ENCODE results near the gene TIFAB.

TIFAB gene

GRCh38 chr5:135461481-135462151 is 9.5 kb upstream of the TIFAB start:
- DNase-seq (ENCODE audit: low read depth in 1 of 2, low spot score in 1 of 2), result no peak
- no peak for TF ChIP-seq JUND (IDR thresholded peaks at IDR 0.05; ENCODE audit: low read depth)
- in situ Hi-C loops (cut with HindIII; ENCODE audit: low pct_unique_long_range_greater_than_20kb, low sequenced_read_pairs), result no loop called here

GRCh38 chr5:135460246-135461033 is 8.3 kb upstream of the TIFAB start:
- TF ChIP-seq JUND (IDR thresholded peaks at IDR 0.05; ENCODE audit: low read depth), result no peak
- no peak for DNase-seq (ENCODE audit: low read depth in 1 of 2, low spot score in 1 of 2)
- in situ Hi-C loops (cut with HindIII; ENCODE audit: low pct_unique_long_range_greater_than_20kb, low sequenced_read_pairs), result no loop called here

- no peak for TF ChIP-seq JUND (IDR thresholded peaks at IDR 0.05; ENCODE audit: low read depth)
- in situ Hi-C loops (cut with HindIII; ENCODE audit: low pct_unique_long_range_greater_than_20kb, low sequenced_read_pairs), result no loop called here
- peak in 1 of 2 experiments; percentile 9 for DNase-seq (ENCODE audit: low read depth in 1 of 2, low spot score in 1 of 2)
Measured at GRCh38 chr5:135458921-135459331, 6.8 kb upstream of the TIFAB start.

GRCh38 chr5:135458356-135458755 is 6.2 kb upstream of the TIFAB start:
- TF ChIP-seq JUND (IDR thresholded peaks at IDR 0.05; ENCODE audit: low read depth), result no peak
- in situ Hi-C loops (cut with HindIII; ENCODE audit: low pct_unique_long_range_greater_than_20kb, low sequenced_read_pairs), result no loop called here
- no peak for DNase-seq (ENCODE audit: low read depth in 1 of 2, low spot score in 1 of 2)

- peak; percentile 79 for DNase-seq (ENCODE audit: low read depth in 1 of 2, low spot score in 1 of 2)
- in situ Hi-C loops (cut with HindIII; ENCODE audit: low pct_unique_long_range_greater_than_20kb, low sequenced_read_pairs), result no loop called here
- TF ChIP-seq JUND (IDR thresholded peaks at IDR 0.05; ENCODE audit: low read depth), result no peak
Measured at GRCh38 chr5:135457424-135458071, 5.4 kb upstream of the TIFAB start.

- no peak for DNase-seq (ENCODE audit: low read depth in 1 of 2, low spot score in 1 of 2)
- in situ Hi-C loops (cut with HindIII; ENCODE audit: low pct_unique_long_range_greater_than_20kb, low sequenced_read_pairs), result no loop called here
- no peak for TF ChIP-seq JUND (IDR thresholded peaks at IDR 0.05; ENCODE audit: low read depth)
Measured at GRCh38 chr5:135456238-135457099, 4.3 kb upstream of the TIFAB start.

GRCh38 chr5:135455876-135456237 is 3.7 kb upstream of the TIFAB start:
- no peak for DNase-seq (ENCODE audit: low read depth in 1 of 2, low spot score in 1 of 2)
- TF ChIP-seq JUND (IDR thresholded peaks at IDR 0.05; ENCODE audit: low read depth), result no peak
- in situ Hi-C loops (cut with HindIII; ENCODE audit: low pct_unique_long_range_greater_than_20kb, low sequenced_read_pairs), result no loop called here

- in situ Hi-C loops (cut with HindIII; ENCODE audit: low pct_unique_long_range_greater_than_20kb, low sequenced_read_pairs), result no loop called here
- TF ChIP-seq JUND (IDR thresholded peaks at IDR 0.05; ENCODE audit: low read depth), result no peak
- DNase-seq (ENCODE audit: low read depth in 1 of 2, low spot score in 1 of 2), result no peak
Measured at GRCh38 chr5:135454946-135455345, 2.8 kb upstream of the TIFAB start.

- no peak for DNase-seq (ENCODE audit: low read depth in 1 of 2, low spot score in 1 of 2)
- in situ Hi-C loops (cut with HindIII; ENCODE audit: low pct_unique_long_range_greater_than_20kb, low sequenced_read_pairs), result no loop called here
- no peak for TF ChIP-seq JUND (IDR thresholded peaks at IDR 0.05; ENCODE audit: low read depth)
Measured at GRCh38 chr5:135453613-135454012, 1.5 kb upstream of the TIFAB start.

GRCh38 chr5:135451581-135452320 is 400 bp downstream of the TIFAB start:
- no peak for TF ChIP-seq JUND (IDR thresholded peaks at IDR 0.05; ENCODE audit: low read depth)
- no peak for DNase-seq (ENCODE audit: low read depth in 1 of 2, low spot score in 1 of 2)
- in situ Hi-C loops (cut with HindIII; ENCODE audit: low pct_unique_long_range_greater_than_20kb, low sequenced_read_pairs), result no loop called here

- no peak for DNase-seq (ENCODE audit: low read depth in 1 of 2, low spot score in 1 of 2)
- in situ Hi-C loops (cut with HindIII; ENCODE audit: low pct_unique_long_range_greater_than_20kb, low sequenced_read_pairs), result no loop called here
Measured at GRCh38 chr5:135450952-135451351, 1.2 kb downstream of the TIFAB start.

GRCh38 chr5:135450336-135450735 is 1.8 kb downstream of the TIFAB start:
- no peak for TF ChIP-seq JUND (IDR thresholded peaks at IDR 0.05; ENCODE audit: low read depth)
- in situ Hi-C loops (cut with HindIII; ENCODE audit: low pct_unique_long_range_greater_than_20kb, low sequenced_read_pairs), result no loop called here
- DNase-seq (ENCODE audit: low read depth in 1 of 2, low spot score in 1 of 2), result no peak

More at GRCh38 chr5:135450952-135451351, 1.2 kb downstream of the TIFAB start:
- TF ChIP-seq JUND (IDR thresholded peaks at IDR 0.05; ENCODE audit: low read depth), result no peak

All from T47D (cell line).